Activated naive CD4-positive, alpha-beta T cell treated with anti-CD3 and anti-CD28 coated beads, Interleukin-2, amount 50 U/mL, for 24 hours (primary cell): Measurements from ENCODE around the gene PRXL2C.
A peak's percentile ranks its signal among the peaks of the same experiment; 100 is the strongest.
"Not testable (repeated sequence)": the region's sequence is repeated elsewhere in the genome, so short reads cannot be mapped to it uniquely, and the experiment has no call there.

Experiments used
- H3K27ac Mint-ChIP-seq: one replicate; pipeline ENCODE4 v1.8.0; 2021; ENCODE audit warnings: mild to moderate bottlenecking, mixed read lengths
- H3K27me3 Mint-ChIP-seq: one replicate; pipeline ENCODE4 v1.8.0; 2021; ENCODE audit warnings: mixed read lengths
- H3K36me3 Mint-ChIP-seq: one replicate; pipeline ENCODE4 v1.8.0; 2021; ENCODE audit warnings: mixed read lengths
- H3K4me1 Mint-ChIP-seq: one replicate; pipeline ENCODE4 v1.8.0; 2021; ENCODE audit warnings: mixed read lengths
- H3K4me3 Mint-ChIP-seq: one replicate; pipeline ENCODE4 v1.8.0; 2021; ENCODE audit warnings: mild to moderate bottlenecking, mixed read lengths
- H3K9me3 Mint-ChIP-seq: one replicate; pipeline ENCODE4 v1.8.0; 2021; ENCODE audit warnings: mixed read lengths

PRXL2C gene

DNA sequence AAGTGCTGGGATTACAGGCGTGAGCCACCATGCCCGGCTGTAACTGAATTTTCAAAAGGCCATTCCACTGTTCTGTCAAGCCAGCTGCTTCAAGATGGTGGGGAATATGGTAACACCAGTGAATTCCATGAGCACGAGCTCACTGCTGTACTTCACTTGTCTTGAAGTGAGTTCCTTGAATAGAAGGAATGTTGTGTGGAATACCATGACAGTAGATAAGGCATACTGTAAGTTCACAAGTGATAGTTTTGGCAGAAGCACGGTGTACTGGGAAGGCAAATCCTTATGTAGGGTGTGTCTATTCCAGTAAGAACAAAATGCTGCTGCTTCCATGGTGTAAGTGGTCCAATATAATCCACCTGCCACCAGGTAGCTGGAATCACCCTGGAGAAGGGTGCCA lies 6.6 kb upstream of the PRXL2C start:
- no peaks in the 10 kb centered on the region for H3K9me3 Mint-ChIP-seq
- H3K36me3 Mint-ChIP-seq, result no peaks in the 10 kb centered on the region
- peaks cover 4% of the 10 kb centered on the region for H3K4me1 Mint-ChIP-seq
- H3K27me3 Mint-ChIP-seq, result no peaks in the 10 kb centered on the region
- H3K4me3 Mint-ChIP-seq, result no peak overlapping the region
- no peak overlapping the region for H3K27ac Mint-ChIP-seq

GRCh38 chr9:96660692-96661248 lies 5.7 kb upstream of the PRXL2C start:
- no peaks in the 10 kb centered on the region for H3K36me3 Mint-ChIP-seq
- no peak overlapping the region for H3K4me3 Mint-ChIP-seq
- no peaks in the 10 kb centered on the region for H3K9me3 Mint-ChIP-seq
- no peak overlapping the region for H3K27ac Mint-ChIP-seq
- peaks cover 8% of the 10 kb centered on the region for H3K4me1 Mint-ChIP-seq
- H3K27me3 Mint-ChIP-seq, result no peaks in the 10 kb centered on the region

DNA sequence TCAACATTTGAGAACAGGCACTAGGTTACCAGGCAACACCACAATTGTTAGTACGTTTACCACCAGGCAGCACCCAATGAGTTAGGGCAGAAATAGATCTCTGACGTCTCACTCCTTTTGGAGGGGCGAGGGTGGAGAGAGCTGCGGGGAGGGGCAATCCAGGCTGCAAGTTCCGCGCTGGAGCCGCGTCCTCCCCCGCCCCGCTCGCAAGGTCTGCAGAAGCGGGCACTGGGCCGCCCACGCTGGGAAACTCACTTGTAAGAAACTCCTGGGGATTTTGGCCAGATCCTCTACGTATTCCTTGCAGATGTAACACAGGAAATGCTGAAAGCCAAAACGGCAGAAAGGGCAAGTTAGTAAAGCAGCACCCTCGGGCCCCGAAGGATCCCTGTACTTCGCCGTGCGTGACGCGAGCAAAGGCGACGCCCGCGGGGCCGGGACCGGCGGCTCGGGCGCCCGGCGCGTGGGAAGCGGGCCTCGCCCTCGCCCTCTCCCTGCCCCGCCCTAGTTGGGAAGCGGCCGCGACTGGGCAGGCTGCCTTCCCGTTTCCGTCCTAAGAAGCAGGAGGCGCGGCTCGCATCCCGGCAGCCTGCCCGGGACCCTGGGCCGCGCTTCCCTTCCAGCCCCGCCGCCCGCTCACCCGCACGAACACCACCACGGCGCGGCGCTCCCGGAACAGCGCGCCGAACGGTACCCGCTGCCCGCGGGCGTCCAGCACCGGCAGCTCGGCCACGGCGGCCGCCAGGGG lies 493 bp downstream of the PRXL2C start:
- Mint-ChIP-seq H3K4me1 (peaks cover 21% of the 10 kb centered on the region), H3K4me3 (peak overlapping the region; percentile 89), H3K27me3 (no peaks in the 10 kb centered on the region), H3K27ac (peak overlapping the region; percentile 85), H3K36me3 (peaks cover under 1% of the 10 kb centered on the region), H3K9me3 (no peaks in the 10 kb centered on the region)

GRCh38 chr9:96651626-96652025 lies 3.5 kb downstream of the PRXL2C start:
- Mint-ChIP-seq H3K4me3 (no peak overlapping the region), H3K4me1 (peaks cover 17% of the 10 kb centered on the region), H3K9me3 (no peaks in the 10 kb centered on the region), H3K27ac (no peak overlapping the region), H3K27me3 (no peaks in the 10 kb centered on the region), H3K36me3 (peaks cover 6% of the 10 kb centered on the region)

DNA sequence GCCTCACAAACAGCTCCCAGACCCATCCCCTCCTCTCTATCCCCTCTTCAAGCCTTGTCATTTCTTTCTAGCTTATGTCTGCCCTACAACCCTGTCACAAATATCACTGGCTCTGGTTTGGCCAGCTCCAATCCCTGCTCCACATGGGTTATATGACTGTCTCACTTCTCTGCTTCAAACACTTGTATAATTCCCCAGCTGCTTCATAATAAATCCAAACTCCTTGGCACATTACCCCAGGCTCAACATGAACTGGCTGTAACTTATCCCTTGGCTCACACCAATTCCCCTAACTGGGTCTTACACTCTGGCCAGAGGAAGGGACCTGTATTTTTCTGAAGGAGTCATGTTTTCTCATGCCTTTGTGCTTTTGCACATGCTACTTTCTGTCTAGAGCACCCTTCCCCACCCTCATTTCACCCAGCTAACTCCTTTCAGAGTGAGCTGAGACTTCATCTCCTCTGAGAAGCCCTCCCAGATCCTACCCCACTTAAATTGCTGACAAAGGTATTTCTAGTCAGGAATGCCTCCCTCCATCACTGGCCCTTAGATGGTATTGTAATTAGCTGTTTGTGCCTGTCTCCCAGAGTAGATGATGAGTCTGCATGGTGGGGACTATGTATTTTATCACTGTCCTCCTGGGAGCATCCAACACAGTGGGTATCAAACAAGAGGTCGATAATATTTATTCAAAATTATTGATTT lies 5.3 kb downstream of the PRXL2C start:
- no peak overlapping the region for H3K27ac Mint-ChIP-seq
- H3K36me3 Mint-ChIP-seq, result peaks cover 12% of the 10 kb centered on the region
- peaks cover 6% of the 10 kb centered on the region for H3K4me1 Mint-ChIP-seq
- H3K27me3 Mint-ChIP-seq, result no peaks in the 10 kb centered on the region
- no peaks in the 10 kb centered on the region for H3K9me3 Mint-ChIP-seq
- no peak overlapping the region for H3K4me3 Mint-ChIP-seq

DNA sequence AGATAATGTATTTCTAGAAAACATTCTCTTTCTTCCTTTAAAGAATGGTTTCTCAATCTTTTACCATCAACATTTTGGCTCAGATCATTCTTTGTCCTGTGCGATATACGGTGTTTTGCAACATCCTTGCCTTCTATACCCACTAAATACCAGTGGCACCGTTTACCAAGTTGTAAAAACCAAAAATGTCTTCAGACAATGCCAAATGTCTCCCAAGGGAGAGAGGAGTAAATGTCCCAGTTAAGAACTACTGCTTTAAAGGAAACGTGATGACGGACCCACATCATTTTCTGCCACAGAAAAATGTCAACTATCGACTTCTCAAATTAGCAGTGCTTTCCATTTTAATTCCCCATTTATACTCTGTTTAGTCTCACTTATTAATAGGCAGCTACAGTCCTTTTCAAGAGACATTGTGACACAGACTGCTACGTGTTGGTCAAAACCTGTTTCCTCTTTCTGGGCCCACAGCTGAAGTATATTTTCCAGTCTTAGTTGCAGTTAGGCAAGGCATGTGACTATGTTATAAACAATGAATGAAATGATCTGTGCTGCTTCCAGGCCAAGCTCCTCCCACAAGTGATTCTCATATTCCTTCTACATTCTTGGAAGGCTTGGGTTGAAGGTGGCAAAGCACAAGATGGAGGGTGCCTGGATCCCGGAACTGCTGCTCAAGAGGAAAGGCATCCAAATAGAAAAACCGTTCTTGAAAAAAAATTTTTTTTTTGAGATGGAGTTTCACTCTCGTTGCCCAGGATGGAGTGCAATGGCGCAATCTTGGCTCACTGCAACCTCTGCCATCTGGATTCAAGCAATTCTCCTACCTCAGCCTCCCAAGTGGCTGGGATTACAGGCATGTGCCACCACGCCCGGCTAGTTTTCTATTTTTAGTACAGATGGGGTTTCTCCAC lies 8.8 kb downstream of the PRXL2C start:
- Mint-ChIP-seq H3K36me3 (peaks cover 12% of the 10 kb centered on the region), H3K9me3 (no peaks in the 10 kb centered on the region)

GRCh38 chr9:96644137-96644536 lies 11.0 kb downstream of the PRXL2C start:
- Mint-ChIP-seq H3K27ac (no peak overlapping the region), H3K4me1 (no peaks in the 10 kb centered on the region), H3K4me3 (no peak overlapping the region), H3K27me3 (no peaks in the 10 kb centered on the region), H3K36me3 (peaks cover 9% of the 10 kb centered on the region), H3K9me3 (no peaks in the 10 kb centered on the region)

More for the DNA sequence above, 8.8 kb downstream of the PRXL2C start:
- Mint-ChIP-seq H3K4me1 (no peaks in the 10 kb centered on the region), H3K27ac (no peak overlapping the region), H3K4me3 (no peak overlapping the region), H3K27me3 (no peaks in the 10 kb centered on the region)

GRCh38 chr9:96641514-96641913 lies 13.6 kb downstream of the PRXL2C start:
- Mint-ChIP-seq H3K4me3 (no peak overlapping the region), H3K36me3 (peaks cover 9% of the 10 kb centered on the region), H3K27ac (no peak overlapping the region), H3K9me3 (no peaks in the 10 kb centered on the region), H3K27me3 (peaks cover 2% of the 10 kb centered on the region), H3K4me1 (no peaks in the 10 kb centered on the region)

DNA sequence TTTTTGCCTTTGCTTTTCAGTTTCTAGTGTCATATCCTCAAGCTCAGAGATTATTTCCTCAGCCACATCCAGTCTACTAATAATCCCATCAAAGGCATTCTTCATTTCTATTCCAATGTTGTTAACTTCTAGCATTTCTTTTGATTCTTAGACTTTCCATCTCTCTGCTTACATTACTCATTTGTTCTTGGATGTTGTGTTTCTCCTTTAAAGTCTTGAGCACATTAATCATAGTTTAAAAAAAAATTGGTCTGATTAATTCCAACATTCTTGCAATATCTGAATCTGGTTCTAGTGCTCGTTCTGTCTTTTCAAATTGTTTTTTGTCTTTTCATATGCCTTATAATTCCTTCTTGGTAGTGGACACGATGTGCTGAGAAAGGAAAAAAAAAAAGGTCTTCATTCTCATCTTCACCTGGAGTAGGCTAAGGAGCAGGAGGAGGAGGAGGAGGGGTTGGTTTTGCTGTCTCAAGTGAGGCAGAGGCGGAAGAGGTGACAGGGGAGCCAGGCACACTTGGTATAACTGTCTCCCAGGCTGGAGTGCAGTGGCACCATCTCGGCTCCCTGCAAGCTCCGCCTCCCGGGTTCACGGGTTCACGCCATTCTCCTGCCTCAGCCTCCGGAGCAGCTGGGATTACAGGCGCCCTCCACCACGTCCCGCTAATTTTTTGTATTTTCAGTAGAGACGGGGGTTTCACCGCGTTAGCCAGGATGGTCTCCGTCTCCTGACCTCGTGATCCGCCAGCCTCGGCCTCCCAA lies 16.3 kb downstream of the PRXL2C start:
- H3K27me3 Mint-ChIP-seq, result peaks cover 3% of the 10 kb centered on the region
- no peak overlapping the region for H3K4me3 Mint-ChIP-seq
- no peaks in the 10 kb centered on the region for H3K4me1 Mint-ChIP-seq
- no peaks in the 10 kb centered on the region for H3K9me3 Mint-ChIP-seq
- no peak overlapping the region for H3K27ac Mint-ChIP-seq
- H3K36me3 Mint-ChIP-seq, result peaks cover 3% of the 10 kb centered on the region

- Mint-ChIP-seq H3K4me1 (no peaks in the 10 kb centered on the region), H3K9me3 (no peaks in the 10 kb centered on the region), H3K36me3 (peaks cover 3% of the 10 kb centered on the region), H3K4me3 (no peak overlapping the region), H3K27ac (no peak overlapping the region), H3K27me3 (peaks cover 3% of the 10 kb centered on the region)
Measured at GRCh38 chr9:96636368-96636767, 18.7 kb downstream of the PRXL2C start.

- not testable (repeated sequence) for H3K27me3 Mint-ChIP-seq, H3K27ac Mint-ChIP-seq, H3K4me3 Mint-ChIP-seq, H3K36me3 Mint-ChIP-seq, H3K4me1 Mint-ChIP-seq, H3K9me3 Mint-ChIP-seq
Measured at GRCh38 chr9:96633579-96633978, 21.5 kb downstream of the PRXL2C start.

DNA sequence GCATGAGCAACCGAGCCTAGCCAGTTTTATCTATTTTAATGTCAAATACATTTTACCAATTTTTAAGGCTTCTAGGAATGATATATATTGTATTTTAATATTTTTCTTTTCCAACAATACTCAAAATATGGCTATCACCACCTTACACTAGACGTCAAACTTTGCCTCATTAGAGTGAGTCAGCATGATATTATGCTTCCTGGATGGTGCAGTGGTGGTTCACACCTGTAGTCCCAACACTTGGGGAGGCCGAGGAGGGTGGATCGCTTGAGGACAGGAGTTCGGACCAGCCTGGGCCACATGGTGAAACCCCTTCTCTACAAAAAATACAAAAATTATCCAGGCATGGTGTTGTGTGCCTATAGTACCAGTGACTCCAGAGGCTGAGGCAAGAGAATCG lies 28.2 kb downstream of the PRXL2C start:
- peaks cover 5% of the 10 kb centered on the region for H3K4me1 Mint-ChIP-seq
- no peak overlapping the region for H3K4me3 Mint-ChIP-seq
- no peaks in the 10 kb centered on the region for H3K9me3 Mint-ChIP-seq
- H3K36me3 Mint-ChIP-seq, result no peaks in the 10 kb centered on the region
- H3K27me3 Mint-ChIP-seq, result peaks cover 6% of the 10 kb centered on the region
- H3K27ac Mint-ChIP-seq, result no peak overlapping the region

DNA sequence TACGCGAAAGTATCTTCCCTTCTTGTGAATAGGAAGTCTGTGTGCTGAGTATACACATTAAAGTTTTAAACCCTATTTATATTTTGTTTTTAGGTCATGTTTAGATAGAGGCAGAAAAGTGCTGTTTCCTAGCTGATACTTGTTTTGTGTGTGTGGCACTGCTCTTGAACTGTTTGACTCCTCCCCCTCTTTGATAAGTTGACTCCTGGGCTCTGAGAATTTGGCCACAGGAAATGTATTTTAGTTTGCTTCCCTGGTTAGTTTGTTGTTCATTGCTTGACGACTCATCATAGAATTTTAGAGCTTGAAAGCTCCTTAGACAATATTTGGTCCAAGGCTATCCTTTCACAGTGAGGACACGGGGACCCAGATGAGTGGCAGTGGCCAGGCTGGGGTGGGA lies 33.5 kb downstream of the PRXL2C start:
- H3K27me3 Mint-ChIP-seq, result peaks cover 23% of the 10 kb centered on the region
- no peaks in the 10 kb centered on the region for H3K9me3 Mint-ChIP-seq
- H3K4me1 Mint-ChIP-seq, result peaks cover 13% of the 10 kb centered on the region
- no peak overlapping the region for H3K4me3 Mint-ChIP-seq
- no peak overlapping the region for H3K27ac Mint-ChIP-seq
- no peaks in the 10 kb centered on the region for H3K36me3 Mint-ChIP-seq

DNA sequence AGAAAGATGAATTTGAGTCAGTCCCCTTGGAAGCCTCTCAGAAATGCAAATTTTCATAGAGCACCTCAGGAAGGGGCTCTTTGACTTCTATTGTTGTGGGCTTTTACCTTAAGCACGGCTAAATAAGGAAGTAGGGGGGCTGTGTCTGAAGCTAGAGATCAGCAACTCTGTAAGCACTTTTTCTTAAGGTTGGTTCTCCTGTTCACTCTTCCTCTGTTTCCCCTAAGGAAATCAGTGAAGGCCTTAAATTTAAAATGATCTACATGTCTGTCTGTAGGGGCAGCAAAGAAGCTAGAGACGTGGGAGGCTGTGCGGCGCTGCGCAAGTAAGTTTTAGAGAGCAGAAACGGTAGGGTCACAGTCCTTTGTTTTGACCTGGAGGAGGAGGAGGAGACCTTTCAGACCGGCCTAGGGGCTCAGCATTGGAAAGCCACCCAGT lies 34.3 kb downstream of the PRXL2C start:
- Mint-ChIP-seq H3K27ac (no peak overlapping the region), H3K27me3 (peaks cover 26% of the 10 kb centered on the region), H3K4me1 (peaks cover 13% of the 10 kb centered on the region), H3K9me3 (no peaks in the 10 kb centered on the region), H3K36me3 (no peaks in the 10 kb centered on the region), H3K4me3 (peak overlapping the region; percentile 73)

GRCh38 chr9:96620181-96620514 lies 35.0 kb downstream of the PRXL2C start:
- no peaks in the 10 kb centered on the region for H3K9me3 Mint-ChIP-seq
- H3K27me3 Mint-ChIP-seq, result peaks cover 27% of the 10 kb centered on the region
- H3K27ac Mint-ChIP-seq, result no peak overlapping the region
- H3K4me3 Mint-ChIP-seq, result peak overlapping the region; percentile 73
- no peaks in the 10 kb centered on the region for H3K36me3 Mint-ChIP-seq
- H3K4me1 Mint-ChIP-seq, result peaks cover 13% of the 10 kb centered on the region
